Measurements from ENCODE around the gene TMEM255B. TPM values are rescaled to one million over a fixed set of nuclear protein-coding genes. Genes with fewer than 3 reads are reported as not detected.

Gene TMEM255B
- total RNA-seq, 6 donors from 2014 or later = 1.4 to 39.0 (median 13.8) TPM

- DNase-seq (no peak), ATAC-seq (ENCODE audit: low FRiP score in 2 of 2) (peak; percentile 35 to 86)
- peak overlapping the region; percentile 55 to 83 (median 78) for H3K27ac ChIP-seq
- peaks cover 29 to 43% (median 31%) of the 10 kb centered on the region in 4 donors for H3K4me1 ChIP-seq
- WGBS, 2 donors = 62 to 63% methylated on average over 15 to 19 of the region's 19 CpGs
- no peaks in the 10 kb centered on the region for H3K9me3 ChIP-seq
- TF ChIP-seq POLR2A (IDR thresholded peaks at IDR 0.05) (peak in 1 of 4 donors; percentile 8), CTCF (IDR thresholded peaks at IDR 0.05) (no peak), POLR2AphosphoS5 (IDR thresholded peaks at IDR 0.05) (peak in 1 of 2 donors; percentile 6)
- no peak overlapping the region for H3K4me3 ChIP-seq
- H3K27me3 ChIP-seq = no peaks in the 10 kb centered on the region
- peaks cover 0 to 40% (median 13%) of the 10 kb centered on the region in 4 donors for H3K36me3 ChIP-seq
Measured at GRCh38 chr13:113836768-113837559, 77.9 kb downstream of the TMEM255B start.

GRCh38 chr13:113837560-113838355, 78.7 kb downstream of the TMEM255B start:
- DNase-seq (peak; percentile 82 to 90), ATAC-seq (ENCODE audit: low FRiP score in 2 of 2) (peak; percentile 91 to 93)
- Histone ChIP-seq H3K9me3 (no peaks in the 10 kb centered on the region), H3K36me3 (peaks cover 0 to 32% (median 11%) of the 10 kb centered on the region in 4 donors), H3K27ac (peak overlapping the region; percentile 55 to 83 (median 78)), H3K4me1 (peaks cover 29 to 43% (median 31%) of the 10 kb centered on the region in 4 donors), H3K27me3 (no peaks in the 10 kb centered on the region), H3K4me3 (no peak overlapping the region)
- TF ChIP-seq POLR2AphosphoS5 (IDR thresholded peaks at IDR 0.05) = peak in 1 of 2 donors; percentile 15
- no peak for TF ChIP-seq POLR2A (IDR thresholded peaks at IDR 0.05)
- WGBS, 2 donors = 52 to 65% methylated on average over 11 to 15 of the region's 16 CpGs

- TF ChIP-seq POLR2AphosphoS5 (IDR thresholded peaks at IDR 0.05) = no peak
- TF ChIP-seq POLR2A (IDR thresholded peaks at IDR 0.05) = no peak
- no peak for TF ChIP-seq CTCF (IDR thresholded peaks at IDR 0.05)
- no peak for TF ChIP-seq EP300 (IDR thresholded peaks at IDR 0.05)
- Histone ChIP-seq H3K4me1 (peaks cover 29 to 44% (median 32%) of the 10 kb centered on the region in 4 donors), H3K27me3 (no peaks in the 10 kb centered on the region), H3K27ac (peak overlapping the region in 3 of 4 donors; percentile 53 to 83 (median 81)), H3K9me3 (no peaks in the 10 kb centered on the region), H3K36me3 (peaks cover 0 to 27% (median 8%) of the 10 kb centered on the region in 4 donors), H3K4me3 (no peak overlapping the region)
- DNase-seq (no peak), ATAC-seq (ENCODE audit: low FRiP score in 2 of 2) (no peak)
- 72% methylated on average over 8 of the region's 8 CpGs; no CpG with 5 or more reads in 1 of the 2 donors for WGBS, 2 donors
Measured at GRCh38 chr13:113838711-113839201, 79.7 kb downstream of the TMEM255B start.

GRCh38 chr13:113839536-113840204, 80.6 kb downstream of the TMEM255B start:
- WGBS, 2 donors = 78 to 85% methylated on average over 11 to 18 of the region's 24 CpGs
- no peaks in the 10 kb centered on the region for H3K9me3 ChIP-seq
- H3K36me3 ChIP-seq = peaks cover 0 to 19% (median 6%) of the 10 kb centered on the region in 4 donors
- peak overlapping the region in 3 of 4 donors; percentile 18 to 47 (median 29) for H3K27ac ChIP-seq
- H3K4me1 ChIP-seq = peaks cover 29 to 49% (median 38%) of the 10 kb centered on the region in 4 donors
- DNase-seq (peak in 1 of 2 donors; percentile 72), ATAC-seq (ENCODE audit: low FRiP score in 2 of 2) (no peak)
- no peak overlapping the region for H3K4me3 ChIP-seq
- TF ChIP-seq POLR2A (IDR thresholded peaks at IDR 0.05) (no peak), CTCF (IDR thresholded peaks at IDR 0.05) (no peak), POLR2AphosphoS5 (IDR thresholded peaks at IDR 0.05) (no peak), EP300 (IDR thresholded peaks at IDR 0.05) (no peak)
- H3K27me3 ChIP-seq = no peaks in the 10 kb centered on the region

Measured in upper lobe of left lung (tissue), 6 donors.